HK-2 (cell line): ENCODE measurements around the gene RNF222.

Source experiments
- DNase-seq: peaks from one replicate; pipeline ENCODE4 v3.0.0-alpha.2; 2018; ENCODE audit not compliant: unreplicated experiment

Gene RNF222

GRCh38 chr17:8397636-8398035, at the start of gene RNF222:
RNF222 (minus strand) TSS chr17:8397827; CDS start chr17:8393461, 4,366 bp downstream.
- DNase-seq, result no peak

GRCh38 chr17:8445536-8445935, 47.9 kb upstream of the RNF222 start:
- DNase-seq, result no peak

- no peak for DNase-seq
These were observed 46.9 kb upstream of the RNF222 start for GRCh38 chr17:8444494-8444893.

GRCh38 chr17:8443756-8444155, 46.1 kb upstream of the RNF222 start:
- DNase-seq, result no peak

GRCh38 chr17:8442310-8442709, 44.7 kb upstream of the RNF222 start:
- DNase-seq, result no peak

- DNase-seq, result no peak
These were observed 44.1 kb upstream of the RNF222 start for GRCh38 chr17:8441690-8442089.

GRCh38 chr17:8439681-8440080, 42.1 kb upstream of the RNF222 start:
- no peak for DNase-seq

GRCh38 chr17:8438441-8438840, 40.8 kb upstream of the RNF222 start:
- no peak for DNase-seq

GRCh38 chr17:8436844-8437171, 39.2 kb upstream of the RNF222 start:
- no peak for DNase-seq

GRCh38 chr17:8436169-8436843, 38.7 kb upstream of the RNF222 start:
- peak; percentile 56 for DNase-seq

- DNase-seq, result peak; percentile 98
These were observed 37.9 kb upstream of the RNF222 start, which contains the start of gene NDEL1 for GRCh38 chr17:8435245-8436168. NDEL1 (plus strand) TSS chr17:8435884; CDS start chr17:8444272, 8,388 bp downstream.

GRCh38 chr17:8430966-8431365, 33.3 kb upstream of the RNF222 start:
- DNase-seq, result no peak

- DNase-seq, result no peak
These were observed 29.2 kb upstream of the RNF222 start for GRCh38 chr17:8426802-8427201.

- DNase-seq, result no peak
These were observed 28.6 kb upstream of the RNF222 start for GRCh38 chr17:8426094-8426720.

- no peak for DNase-seq
These were observed 23.9 kb upstream of the RNF222 start for GRCh38 chr17:8421571-8421970.

- no peak for DNase-seq
These were observed 22.7 kb upstream of the RNF222 start for GRCh38 chr17:8420041-8420934.

- DNase-seq, result no peak
These were observed 21.7 kb upstream of the RNF222 start for GRCh38 chr17:8419305-8419704.

GRCh38 chr17:8418471-8418870, 20.8 kb upstream of the RNF222 start:
- DNase-seq, result no peak

- no peak for DNase-seq
These were observed 20.2 kb upstream of the RNF222 start for GRCh38 chr17:8417806-8418205.

GRCh38 chr17:8413938-8414337, 16.3 kb upstream of the RNF222 start:
- DNase-seq, result no peak

GRCh38 chr17:8413328-8413727, 15.7 kb upstream of the RNF222 start:
- no peak for DNase-seq

- DNase-seq, result no peak
These were observed 14.5 kb upstream of the RNF222 start for GRCh38 chr17:8412089-8412488.
